ENCODE results near the gene CLEC2B. TPM values are rescaled to one million over a fixed set of nuclear protein-coding genes. Genes with fewer than 3 reads are reported as not detected.

Gene CLEC2B
- total RNA-seq, 1 donor = 11.6 TPM

GRCh38 chr12:9866860-9867269 lies 2.3 kb downstream of the CLEC2B start:
- Histone ChIP-seq H3K27me3 (ENCODE audit: insufficient read depth, low read length) (no peaks in the 10 kb centered on the region), H3K4me1 (ENCODE audit: insufficient read depth, low read length) (peaks cover 7% of the 10 kb centered on the region), H3K4me2 (ENCODE audit: insufficient read depth, low read length) (no peak overlapping the region), H4K20me1 (ENCODE audit: insufficient read depth, low read length) (no peaks in the 10 kb centered on the region), H3K36me3 (ENCODE audit: insufficient read depth, low read length) (no peaks in the 10 kb centered on the region), H2AFZ (ENCODE audit: low read length) (no peak overlapping the region), H3K9me3 (ENCODE audit: low read depth, low read length) (no peaks in the 10 kb centered on the region), H3K79me2 (ENCODE audit: insufficient read depth, low read length) (no peaks in the 10 kb centered on the region), H3K27ac (ENCODE audit: low read depth, low read length) (no peak overlapping the region), H3K4me3 (ENCODE audit: insufficient read depth, low read length) (no peak overlapping the region)
- no peak for TF ChIP-seq CTCF (IDR thresholded peaks at IDR 0.05; ENCODE audit: extremely low read depth, low read depth, low read length)
- no peak for DNase-seq (ENCODE audit: insufficient read length, low spot score, missing footprints)

- Histone ChIP-seq H3K79me2 (ENCODE audit: insufficient read depth, low read length) (no peaks in the 10 kb centered on the region), H3K4me2 (ENCODE audit: insufficient read depth, low read length) (no peak overlapping the region)
- TF ChIP-seq CTCF (IDR thresholded peaks at IDR 0.05; ENCODE audit: extremely low read depth, low read depth, low read length) = no peak
These were observed 4.1 kb downstream of the CLEC2B start for GRCh38 chr12:9864913-9865675.

GRCh38 chr12:9858135-9858534 lies 11.0 kb downstream of the CLEC2B start:
- Histone ChIP-seq H3K79me2 (ENCODE audit: insufficient read depth, low read length) (no peaks in the 10 kb centered on the region), H2AFZ (ENCODE audit: low read length) (no peak overlapping the region), H3K4me2 (ENCODE audit: insufficient read depth, low read length) (no peak overlapping the region), H4K20me1 (ENCODE audit: insufficient read depth, low read length) (no peaks in the 10 kb centered on the region), H3K27me3 (ENCODE audit: insufficient read depth, low read length) (no peaks in the 10 kb centered on the region), H3K27ac (ENCODE audit: low read depth, low read length) (no peak overlapping the region), H3K9me3 (ENCODE audit: low read depth, low read length) (no peaks in the 10 kb centered on the region), H3K36me3 (ENCODE audit: insufficient read depth, low read length) (no peaks in the 10 kb centered on the region), H3K4me1 (ENCODE audit: insufficient read depth, low read length) (no peaks in the 10 kb centered on the region), H3K4me3 (ENCODE audit: insufficient read depth, low read length) (no peak overlapping the region)
- TF ChIP-seq CTCF (IDR thresholded peaks at IDR 0.05; ENCODE audit: extremely low read depth, low read depth, low read length) = no peak
- no peak for DNase-seq (ENCODE audit: insufficient read length, low spot score, missing footprints)

More at GRCh38 chr12:9864913-9865675, 4.1 kb downstream of the CLEC2B start:
- H3K27me3 ChIP-seq (ENCODE audit: insufficient read depth, low read length) = no peaks in the 10 kb centered on the region
- peak overlapping the region; percentile 20 for H2AFZ ChIP-seq (ENCODE audit: low read length)
- no peak for DNase-seq (ENCODE audit: insufficient read length, low spot score, missing footprints)
- no peak overlapping the region for H3K27ac ChIP-seq (ENCODE audit: low read depth, low read length)
- no peak overlapping the region for H3K4me3 ChIP-seq (ENCODE audit: insufficient read depth, low read length)
- H3K36me3 ChIP-seq (ENCODE audit: insufficient read depth, low read length) = no peaks in the 10 kb centered on the region
- H3K9me3 ChIP-seq (ENCODE audit: low read depth, low read length) = no peaks in the 10 kb centered on the region
- no peaks in the 10 kb centered on the region for H4K20me1 ChIP-seq (ENCODE audit: insufficient read depth, low read length)
- H3K4me1 ChIP-seq (ENCODE audit: insufficient read depth, low read length) = peaks cover 7% of the 10 kb centered on the region

GRCh38 chr12:9856894-9857293 lies 12.3 kb downstream of the CLEC2B start:
- H3K4me3 ChIP-seq (ENCODE audit: insufficient read depth, low read length) = no peak overlapping the region
- H3K27ac ChIP-seq (ENCODE audit: low read depth, low read length) = no peak overlapping the region
- H3K79me2 ChIP-seq (ENCODE audit: insufficient read depth, low read length) = no peaks in the 10 kb centered on the region
- H3K36me3 ChIP-seq (ENCODE audit: insufficient read depth, low read length) = no peaks in the 10 kb centered on the region
- no peak for TF ChIP-seq CTCF (IDR thresholded peaks at IDR 0.05; ENCODE audit: extremely low read depth, low read depth, low read length)
- H3K9me3 ChIP-seq (ENCODE audit: low read depth, low read length) = no peaks in the 10 kb centered on the region
- no peaks in the 10 kb centered on the region for H3K27me3 ChIP-seq (ENCODE audit: insufficient read depth, low read length)
- H2AFZ ChIP-seq (ENCODE audit: low read length) = no peak overlapping the region
- H3K4me1 ChIP-seq (ENCODE audit: insufficient read depth, low read length) = no peaks in the 10 kb centered on the region
- DNase-seq (ENCODE audit: insufficient read length, low spot score, missing footprints) = no peak
- H3K4me2 ChIP-seq (ENCODE audit: insufficient read depth, low read length) = no peak overlapping the region
- H4K20me1 ChIP-seq (ENCODE audit: insufficient read depth, low read length) = no peaks in the 10 kb centered on the region

Data from osteoblast (primary cell).